Neutrophil (primary cell): ENCODE data around the gene P2RX2.

ENCODE experiments used
- H3K27ac ChIP-seq: fragments of 200-600 bp; sonication (generic); 2 replicates; pipeline ENCODE4 v1.5.1; 2016; ENCODE audit warnings: mild to moderate bottlenecking, moderate library complexity
- H3K27me3 ChIP-seq: fragments of 200-600 bp; sonication (generic); 2 replicates; pipeline ENCODE4 v1.6.0; 2016; ENCODE audit warnings: mild to moderate bottlenecking
- H3K36me3 ChIP-seq: fragments of 200-600 bp; sonication (generic); 2 replicates; pipeline ENCODE4 v1.5.1; 2017
- H3K4me1 ChIP-seq, 2 experiments: fragments of 200-600 bp in 1 of 2; sonication (generic) in 1 of 2; 1 replicate in 1 of 2; 2 replicates in 1 of 2; pipeline versions ENCODE4 v1.5.1 to v1.6.1; 2013 to 2016; ENCODE audit warnings: low read depth in 1 of 2, low read length in 1 of 2, mild to moderate bottlenecking in 1 of 2, moderate library complexity in 1 of 2; ENCODE audit not compliant: control insufficient read depth in 1 of 2, insufficient read depth in 1 of 2
- H3K4me3 ChIP-seq, 2 experiments: fragments of 200-600 bp in 1 of 2; sonication (generic) in 1 of 2; 1 replicate in 1 of 2; 2 replicates in 1 of 2; pipeline ENCODE4 v1.5.1; 2013 to 2016; ENCODE audit warnings: low read depth in 1 of 2, low read length in 1 of 2, mild to moderate bottlenecking in 1 of 2, moderate library complexity in 1 of 2
- H3K9me3 ChIP-seq: fragments of 200-600 bp; sonication (generic); 2 replicates; pipeline ENCODE4 v1.5.1; 2016
- TF ChIP-seq, protein P1 (sequence below): fragments of 200-600 bp; sonication (generic); IDR thresholded peaks from 2 replicates; pipeline ENCODE4 v1.5.1; 2016; ENCODE audit warnings: antibody characterized with exemption

The P2RX2 gene

DNA sequence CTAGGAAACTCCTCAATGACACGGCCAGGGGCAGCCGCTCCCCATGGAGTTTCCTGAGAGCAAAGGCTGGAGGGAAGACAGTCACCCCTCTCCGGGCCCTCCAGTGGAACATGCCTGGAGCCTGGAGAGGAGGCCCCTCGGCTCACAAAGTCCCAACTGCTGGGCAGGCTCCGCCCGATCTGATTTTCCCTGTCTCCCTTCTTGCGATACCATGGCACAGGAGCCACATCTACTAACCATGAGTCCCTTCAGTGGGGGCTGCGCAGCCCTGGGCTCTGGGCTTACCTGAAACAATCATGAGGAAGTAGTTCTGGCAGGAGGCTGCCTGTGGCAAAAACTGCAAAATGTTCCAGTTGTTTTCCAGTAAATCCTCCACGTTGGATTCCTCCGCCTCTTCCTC is 15.3 kb downstream of the P2RX2 start:
- Histone ChIP-seq H3K27me3 (no peaks in the 10 kb centered on the region), H3K9me3 (no peaks in the 10 kb centered on the region), H3K27ac (no peak overlapping the region), H3K4me1 (no peaks in the 10 kb centered on the region), H3K36me3 (peaks cover 95% of the 10 kb centered on the region), H3K4me3 (no peak overlapping the region)
- TF ChIP-seq, protein P1, sequence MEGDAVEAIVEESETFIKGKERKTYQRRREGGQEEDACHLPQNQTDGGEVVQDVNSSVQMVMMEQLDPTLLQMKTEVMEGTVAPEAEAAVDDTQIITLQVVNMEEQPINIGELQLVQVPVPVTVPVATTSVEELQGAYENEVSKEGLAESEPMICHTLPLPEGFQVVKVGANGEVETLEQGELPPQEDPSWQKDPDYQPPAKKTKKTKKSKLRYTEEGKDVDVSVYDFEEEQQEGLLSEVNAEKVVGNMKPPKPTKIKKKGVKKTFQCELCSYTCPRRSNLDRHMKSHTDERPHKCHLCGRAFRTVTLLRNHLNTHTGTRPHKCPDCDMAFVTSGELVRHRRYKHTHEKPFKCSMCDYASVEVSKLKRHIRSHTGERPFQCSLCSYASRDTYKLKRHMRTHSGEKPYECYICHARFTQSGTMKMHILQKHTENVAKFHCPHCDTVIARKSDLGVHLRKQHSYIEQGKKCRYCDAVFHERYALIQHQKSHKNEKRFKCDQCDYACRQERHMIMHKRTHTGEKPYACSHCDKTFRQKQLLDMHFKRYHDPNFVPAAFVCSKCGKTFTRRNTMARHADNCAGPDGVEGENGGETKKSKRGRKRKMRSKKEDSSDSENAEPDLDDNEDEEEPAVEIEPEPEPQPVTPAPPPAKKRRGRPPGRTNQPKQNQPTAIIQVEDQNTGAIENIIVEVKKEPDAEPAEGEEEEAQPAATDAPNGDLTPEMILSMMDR = no peak

DNA sequence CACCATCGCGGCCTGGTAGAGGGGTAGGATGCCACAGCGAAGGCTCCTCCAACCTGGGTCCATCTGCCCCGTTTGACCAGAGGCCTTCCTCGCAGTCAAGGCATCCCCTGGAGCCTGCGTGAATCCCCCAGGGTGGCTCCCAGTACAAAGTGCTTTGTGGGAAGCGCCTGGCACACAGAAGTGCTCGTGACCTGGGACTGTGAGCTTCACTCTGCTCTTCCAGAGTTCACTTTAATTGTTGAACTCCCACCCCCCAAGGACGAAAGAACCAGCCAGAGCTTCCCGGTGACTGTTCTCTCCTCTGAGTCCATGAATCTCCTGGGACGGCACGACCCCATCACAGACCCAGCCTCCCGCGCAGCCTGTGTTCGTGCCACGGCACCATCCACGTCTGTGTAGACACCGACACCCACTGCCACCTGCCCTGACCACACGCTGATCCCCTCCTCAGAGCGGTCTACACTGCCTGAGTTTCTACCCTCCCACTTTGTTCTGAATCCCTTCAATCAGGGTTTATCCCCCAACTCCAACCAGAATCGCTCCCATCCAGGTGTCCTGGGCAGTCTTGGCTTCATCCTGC is 15.9 kb downstream of the P2RX2 start:
- no peak overlapping the region for H3K4me3 ChIP-seq
- TF ChIP-seq, protein P1 = no peak
- no peaks in the 10 kb centered on the region for H3K9me3 ChIP-seq
- peaks cover 95% of the 10 kb centered on the region for H3K36me3 ChIP-seq
- no peak overlapping the region for H3K27ac ChIP-seq
- H3K4me1 ChIP-seq = no peaks in the 10 kb centered on the region
- H3K27me3 ChIP-seq = no peaks in the 10 kb centered on the region

DNA sequence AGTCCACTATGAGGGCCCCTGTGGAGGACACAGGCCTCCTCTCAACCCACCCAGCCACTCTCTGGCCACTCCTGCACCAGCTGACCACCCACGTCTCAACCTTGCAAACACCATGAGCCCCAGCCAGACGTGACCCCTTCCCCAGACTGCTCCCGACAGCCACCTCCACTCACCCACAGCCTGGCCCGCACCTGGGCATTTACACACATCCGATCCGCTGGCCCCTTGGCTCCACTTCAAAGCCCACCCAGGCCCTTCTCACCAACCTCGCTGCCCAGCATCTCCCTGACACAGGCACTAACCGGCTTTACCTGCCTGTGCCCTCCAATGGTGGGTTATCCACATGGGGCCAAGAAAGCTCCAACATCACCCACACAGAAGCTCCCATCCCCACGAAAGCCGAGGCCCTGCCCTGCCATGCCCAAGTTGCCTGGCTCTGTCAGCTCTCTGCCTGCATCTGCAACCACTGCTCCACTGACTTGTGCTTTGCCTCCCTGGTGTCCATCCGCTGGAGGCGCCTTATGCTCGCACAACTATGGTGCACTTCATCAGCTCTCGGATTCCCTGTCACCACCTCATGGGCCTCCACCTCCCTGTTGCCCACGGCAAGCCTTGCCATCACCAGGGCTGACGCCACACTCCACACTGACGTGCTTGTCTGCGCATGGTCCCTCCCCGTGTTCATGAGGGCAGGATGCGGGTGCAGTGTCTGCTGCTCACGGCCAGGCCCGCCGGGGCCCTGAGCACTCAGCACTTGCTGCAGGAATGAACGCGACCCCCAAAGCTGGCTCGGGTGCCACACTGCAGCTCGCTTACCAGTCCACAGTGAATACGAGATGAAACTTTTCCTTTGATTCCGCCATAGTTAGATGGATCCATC is 16.7 kb downstream of the P2RX2 start:
- Histone ChIP-seq H3K9me3 (no peaks in the 10 kb centered on the region), H3K27me3 (no peaks in the 10 kb centered on the region), H3K36me3 (peaks cover 95% of the 10 kb centered on the region), H3K4me3 (no peak overlapping the region), H3K27ac (no peak overlapping the region), H3K4me1 (no peaks in the 10 kb centered on the region)
- TF ChIP-seq, protein P1 = no peak

DNA sequence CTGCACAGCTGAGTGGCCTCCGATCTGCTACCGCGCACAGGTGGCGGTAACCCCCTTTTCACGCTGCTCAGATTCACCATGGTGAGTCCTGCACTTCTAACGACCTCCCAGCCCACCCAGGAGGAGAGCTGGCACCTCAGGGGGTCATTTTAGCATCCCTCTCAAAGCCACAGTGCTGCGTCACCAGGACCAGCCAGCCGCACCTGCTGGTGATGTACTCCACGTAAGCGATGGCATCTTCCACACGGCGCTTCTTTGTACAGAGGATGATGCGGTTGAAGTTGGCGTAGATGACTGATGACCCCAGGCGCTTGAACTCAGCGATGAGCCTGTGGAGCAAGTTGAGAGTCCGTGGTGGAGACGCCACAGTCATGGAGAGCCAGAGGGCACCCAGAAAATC is 19.2 kb downstream of the P2RX2 start:
- H3K36me3 ChIP-seq = peaks cover 95% of the 10 kb centered on the region

DNA sequence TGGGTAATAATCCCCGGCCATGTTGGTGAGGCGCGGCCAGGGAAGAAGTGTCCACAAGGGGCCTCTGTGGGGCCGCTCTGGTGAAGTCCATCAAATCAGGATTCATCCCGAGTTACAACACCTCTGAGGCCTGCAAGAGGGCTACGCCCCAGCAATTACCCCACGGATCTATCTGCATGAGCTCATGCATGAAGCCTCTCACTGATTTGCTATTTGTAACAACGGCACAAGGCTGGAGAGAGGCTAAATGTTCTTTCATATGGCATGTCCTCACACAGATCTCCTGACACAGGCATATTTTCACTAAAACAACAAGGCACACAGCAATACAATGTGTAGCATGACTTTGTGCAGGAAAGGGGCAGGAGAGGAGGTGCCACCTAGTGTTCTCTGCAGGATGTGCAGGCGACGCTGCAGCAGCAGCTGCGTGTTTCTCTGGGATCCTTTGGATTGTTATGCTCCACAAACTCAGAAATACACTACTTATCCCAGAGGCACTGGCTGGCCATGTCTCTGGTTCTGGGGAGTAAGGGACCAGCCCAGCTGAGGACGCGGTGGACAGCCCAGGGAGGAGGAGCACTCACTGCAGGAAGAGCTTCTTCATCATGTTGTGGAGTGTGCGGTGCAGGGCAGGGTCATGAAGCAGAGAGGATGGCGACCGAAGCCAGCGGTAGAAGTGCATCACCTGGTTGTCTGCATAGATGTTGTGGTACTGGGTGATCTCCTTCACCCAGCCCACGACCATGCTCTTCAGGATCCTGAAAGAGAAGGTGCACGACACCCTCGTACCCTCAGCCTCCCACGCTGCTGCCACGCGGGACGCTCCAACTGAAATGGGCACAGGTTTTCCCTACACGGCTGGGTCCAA is 20.2 kb downstream of the P2RX2 start:
- Histone ChIP-seq H3K27me3 (no peaks in the 10 kb centered on the region), H3K4me1 (no peaks in the 10 kb centered on the region), H3K4me3 (no peak overlapping the region), H3K36me3 (peaks cover 96% of the 10 kb centered on the region), H3K27ac (no peak overlapping the region), H3K9me3 (no peaks in the 10 kb centered on the region)
- TF ChIP-seq, protein P1 = no peak

More for the DNA sequence above, 19.2 kb downstream of the P2RX2 start:
- Histone ChIP-seq H3K27ac (no peak overlapping the region), H3K27me3 (no peaks in the 10 kb centered on the region), H3K9me3 (no peaks in the 10 kb centered on the region), H3K4me3 (no peak overlapping the region), H3K4me1 (no peaks in the 10 kb centered on the region)
- TF ChIP-seq, protein P1 = no peak
